Vagina (tissue), 2 donors: ENCODE results near the gene AXIN1.

Experiments used
- CTCF ChIP-seq, 3 experiments: fragments of 450-650 bp in 2 of 3; fragments of 200-600 bp in 1 of 3; sonication (generic) in 1 of 3; IDR thresholded peaks; one replicate each; pipeline ENCODE4 v1.5.1; 2017 to 2019; ENCODE audit warnings: antibody characterized with exemption in 3 of 3, mild to moderate bottlenecking in 2 of 3, moderate library complexity in 2 of 3
- POLR2A ChIP-seq, 2 donors: fragments of 450-650 bp; IDR thresholded peaks; one replicate each; pipeline ENCODE4 v1.6.1; 2017; ENCODE audit warnings: antibody characterized with exemption in 2 of 2, mild to moderate bottlenecking in 2 of 2, moderate library complexity in 2 of 2
- POLR2AphosphoS5 ChIP-seq, 2 donors: sonication (generic); formaldehyde crosslinking; IDR thresholded peaks; one replicate each; pipeline ENCODE4 v1.9.0; 2017; ENCODE audit warnings: antibody characterized with exemption in 2 of 2, mild to moderate bottlenecking in 2 of 2, low read depth in 1 of 2; ENCODE audit not compliant: insufficient read depth in 1 of 2

GRCh38 chr16:249431-249830 lies 103.1 kb downstream of the AXIN1 start:
- TF ChIP-seq CTCF (IDR thresholded peaks at IDR 0.05): no peak
- no peak for TF ChIP-seq POLR2A (IDR thresholded peaks at IDR 0.05)
- TF ChIP-seq POLR2AphosphoS5 (IDR thresholded peaks at IDR 0.05; ENCODE audit: insufficient read depth in 1 of 2, low read depth in 1 of 2): no peak
